ENCODE measurements around the gene DAND5. TPM values are rescaled to one million over a fixed set of nuclear protein-coding genes. Genes with fewer than 3 reads are reported as not detected.

The DAND5 gene
- total and polyA plus RNA-seq, 10 donors = not detected

DNA sequence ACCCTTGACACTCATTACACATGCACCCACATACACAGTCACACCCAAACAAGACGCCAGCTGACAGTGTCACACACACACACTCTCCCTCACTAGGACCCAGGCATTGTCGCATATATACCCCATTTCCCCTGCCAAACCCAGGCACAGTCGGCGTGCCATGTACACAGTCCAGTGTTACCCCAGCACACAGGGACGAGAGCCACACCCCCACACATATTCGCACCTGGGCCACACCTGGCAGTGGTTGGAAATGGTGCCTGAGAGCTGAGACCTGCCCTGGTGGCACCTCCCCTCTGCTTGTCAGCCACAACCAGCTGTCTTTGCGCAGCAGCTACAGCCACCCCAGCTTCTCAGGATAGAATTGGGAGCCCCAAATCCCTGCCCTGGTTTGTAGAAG is 34.9 kb downstream of the DAND5 start:
- peaks cover 0 to 7% (median under 1%) of the 10 kb centered on the region in 6 donors for H3K4me1 ChIP-seq
- peaks cover 0 to 13% (median 0%) of the 10 kb centered on the region in 7 donors for H3K27me3 ChIP-seq (replicated peaks in 1 of 7)
- H3K4me3 ChIP-seq = no peak overlapping the region
- H3K36me3 ChIP-seq = peaks cover 0 to 3% (median 0%) of the 10 kb centered on the region in 6 donors
- 84 to 93% (median 88%) methylated on average over 7 of the region's 7 CpGs for WGBS, 5 donors
- TF ChIP-seq POLR2AphosphoS5 (IDR thresholded peaks at IDR 0.05) = no peak
- TF ChIP-seq, protein P1, sequence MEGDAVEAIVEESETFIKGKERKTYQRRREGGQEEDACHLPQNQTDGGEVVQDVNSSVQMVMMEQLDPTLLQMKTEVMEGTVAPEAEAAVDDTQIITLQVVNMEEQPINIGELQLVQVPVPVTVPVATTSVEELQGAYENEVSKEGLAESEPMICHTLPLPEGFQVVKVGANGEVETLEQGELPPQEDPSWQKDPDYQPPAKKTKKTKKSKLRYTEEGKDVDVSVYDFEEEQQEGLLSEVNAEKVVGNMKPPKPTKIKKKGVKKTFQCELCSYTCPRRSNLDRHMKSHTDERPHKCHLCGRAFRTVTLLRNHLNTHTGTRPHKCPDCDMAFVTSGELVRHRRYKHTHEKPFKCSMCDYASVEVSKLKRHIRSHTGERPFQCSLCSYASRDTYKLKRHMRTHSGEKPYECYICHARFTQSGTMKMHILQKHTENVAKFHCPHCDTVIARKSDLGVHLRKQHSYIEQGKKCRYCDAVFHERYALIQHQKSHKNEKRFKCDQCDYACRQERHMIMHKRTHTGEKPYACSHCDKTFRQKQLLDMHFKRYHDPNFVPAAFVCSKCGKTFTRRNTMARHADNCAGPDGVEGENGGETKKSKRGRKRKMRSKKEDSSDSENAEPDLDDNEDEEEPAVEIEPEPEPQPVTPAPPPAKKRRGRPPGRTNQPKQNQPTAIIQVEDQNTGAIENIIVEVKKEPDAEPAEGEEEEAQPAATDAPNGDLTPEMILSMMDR (IDR thresholded peaks at IDR 0.05 in 8 of 11, conservative IDR thresholded peaks at IDR 0.05 in 3 of 11) = no peak
- no peak for TF ChIP-seq POLR2A (IDR thresholded peaks at IDR 0.05)
- no peak for DNase-seq
- H3K27ac ChIP-seq = no peak overlapping the region
- no peaks in the 10 kb centered on the region for H3K9me3 ChIP-seq
- intact Hi-C loops (cut with DNase I; ENCODE audit: low total_unique reads) = no loop called here

- Histone ChIP-seq H3K9me3 (no peaks in the 10 kb centered on the region), H3K27me3 (replicated peaks in 1 of 7) (peaks cover 0 to 23% (median 9%) of the 10 kb centered on the region in 7 donors), H3K27ac (no peak overlapping the region), H3K36me3 (no peaks in the 10 kb centered on the region), H3K4me3 (no peak overlapping the region), H3K4me1 (peaks cover 0 to 16% (median 6%) of the 10 kb centered on the region in 6 donors)
- TF ChIP-seq, protein P1 (IDR thresholded peaks at IDR 0.05 in 8 of 11, conservative IDR thresholded peaks at IDR 0.05 in 3 of 11) = no peak
- TF ChIP-seq POLR2AphosphoS5 (IDR thresholded peaks at IDR 0.05) = no peak
- no peak for TF ChIP-seq POLR2A (IDR thresholded peaks at IDR 0.05)
- no peak for DNase-seq
- WGBS, 5 donors = 78 to 95% (median 90%) methylated on average over 4 of the region's 4 CpGs
- intact Hi-C loops (cut with DNase I; ENCODE audit: low total_unique reads) = no loop called here
These were observed 35.9 kb downstream of the DAND5 start for GRCh38 chr19:13005253-13005652.

GRCh38 chr19:13005861-13006370 is 36.5 kb downstream of the DAND5 start:
- DNase-seq = no peak
- Histone ChIP-seq H3K36me3 (no peaks in the 10 kb centered on the region), H3K4me3 (no peak overlapping the region), H3K4me1 (peaks cover 0 to 22% (median 9%) of the 10 kb centered on the region in 6 donors), H3K27me3 (replicated peaks in 1 of 7) (peaks cover 0 to 30% (median 14%) of the 10 kb centered on the region in 7 donors), H3K27ac (no peak overlapping the region), H3K9me3 (no peaks in the 10 kb centered on the region)
- intact Hi-C loops (cut with DNase I; ENCODE audit: low total_unique reads) = no loop called here
- WGBS, 5 donors = 74 to 82% (median 79%) methylated on average over 12 of the region's 12 CpGs
- TF ChIP-seq POLR2A (IDR thresholded peaks at IDR 0.05) (no peak), POLR2AphosphoS5 (IDR thresholded peaks at IDR 0.05) (no peak)
- TF ChIP-seq, protein P1 (IDR thresholded peaks at IDR 0.05 in 8 of 11, conservative IDR thresholded peaks at IDR 0.05 in 3 of 11) = no peak

GRCh38 chr19:13006431-13007281 is 37.3 kb downstream of the DAND5 start:
- TF ChIP-seq POLR2AphosphoS5 (IDR thresholded peaks at IDR 0.05) (no peak), POLR2A (IDR thresholded peaks at IDR 0.05) (no peak)
- TF ChIP-seq, protein P1 (IDR thresholded peaks at IDR 0.05 in 8 of 11, conservative IDR thresholded peaks at IDR 0.05 in 3 of 11) = no peak
- Histone ChIP-seq H3K36me3 (no peaks in the 10 kb centered on the region), H3K4me1 (peaks cover 0 to 30% (median 11%) of the 10 kb centered on the region in 6 donors), H3K4me3 (no peak overlapping the region), H3K27me3 (replicated peaks in 1 of 7) (peaks cover 0 to 37% (median 22%) of the 10 kb centered on the region in 7 donors), H3K9me3 (no peaks in the 10 kb centered on the region), H3K27ac (no peak overlapping the region)
- DNase-seq = no peak
- WGBS, 5 donors = 83 to 89% (median 87%) methylated on average over 21 to 28 of the region's 28 CpGs
- intact Hi-C loops (cut with DNase I; ENCODE audit: low total_unique reads) = no loop called here

Data from spleen (tissue), 11 donors.